HG02970 (cell line): Measurements from ENCODE around the gene ZDHHC3.
"Not testable (repeated sequence)": the region's sequence is repeated elsewhere in the genome, so short reads cannot be mapped to it uniquely, and the experiment has no call there.

Experiments used
- ATAC-seq: cut with Tn5 transposase; IDR thresholded peaks from one replicate; pipeline ENCODE4 v1.9.1; 2021; ENCODE audit warnings: mild to moderate bottlenecking, moderate library complexity, moderate number of reproducible peaks; ENCODE audit not compliant: unreplicated experiment, low FRiP score

The ZDHHC3 gene

GRCh38 chr3:44968447-44968858, 7.5 kb downstream of the ZDHHC3 start:
- no peak for ATAC-seq

- ATAC-seq = no peak
Measured at GRCh38 chr3:44966795-44967278, 9.1 kb downstream of the ZDHHC3 start.

- no peak for ATAC-seq
Measured at GRCh38 chr3:44965165-44965564, 10.8 kb downstream of the ZDHHC3 start.

- no peak for ATAC-seq
Measured at GRCh38 chr3:44963571-44964325, 12.2 kb downstream of the ZDHHC3 start.

- ATAC-seq = no peak
Measured at GRCh38 chr3:44962621-44963393, 13.2 kb downstream of the ZDHHC3 start.

- no peak for ATAC-seq
Measured at GRCh38 chr3:44961888-44962287, 14.1 kb downstream of the ZDHHC3 start.

- ATAC-seq = no peak
Measured at GRCh38 chr3:44960387-44961026, 15.5 kb downstream of the ZDHHC3 start.

- ATAC-seq = no peak
Measured at GRCh38 chr3:44958386-44958785, 17.6 kb downstream of the ZDHHC3 start.

- no peak for ATAC-seq
Measured at GRCh38 chr3:44957986-44958385, 18.0 kb downstream of the ZDHHC3 start.

- no peak for ATAC-seq
Measured at GRCh38 chr3:44955917-44956316, 20.1 kb downstream of the ZDHHC3 start.

- no peak for ATAC-seq
Measured at GRCh38 chr3:44954962-44955361, 21.0 kb downstream of the ZDHHC3 start.

GRCh38 chr3:44954304-44954703, 21.7 kb downstream of the ZDHHC3 start:
- ATAC-seq = no peak

GRCh38 chr3:44952689-44953088, 23.3 kb downstream of the ZDHHC3 start:
- no peak for ATAC-seq

GRCh38 chr3:44950275-44950734, 25.7 kb downstream of the ZDHHC3 start:
- ATAC-seq = no peak

- not testable (repeated sequence) for ATAC-seq
Measured at GRCh38 chr3:44949770-44950169, 26.2 kb downstream of the ZDHHC3 start.

GRCh38 chr3:44948239-44948638, 27.7 kb downstream of the ZDHHC3 start:
- no peak for ATAC-seq

GRCh38 chr3:44942202-44942921, 33.6 kb downstream of the ZDHHC3 start:
- no peak for ATAC-seq

- ATAC-seq = no peak
Measured at GRCh38 chr3:44939581-44940036, 36.4 kb downstream of the ZDHHC3 start.

GRCh38 chr3:44932986-44933944, 42.7 kb downstream of the ZDHHC3 start:
- no peak for ATAC-seq
